GM10266 (cell line): ENCODE measurements around the gene ZNF835.
A peak's percentile ranks its signal among the peaks of the same experiment; 100 is the strongest.

Experiments
- DNase-seq: peaks from one replicate; pipeline ENCODE4 v3.0.0; 2012; ENCODE audit errors: extremely low spot score
- CTCF ChIP-seq: IDR thresholded peaks from 2 replicates; pipeline ENCODE4 v1.5.1; 2012; ENCODE audit warnings: mild to moderate bottlenecking, low read depth; ENCODE audit not compliant: control insufficient read depth, insufficient read depth; ENCODE audit errors: missing control alignments

ZNF835 gene

GRCh38 chr19:56642711-56643459, 28.7 kb downstream of the ZNF835 start, which contains the start of gene SMIM17:
Gene SMIM17, plus strand, starts transcription at chr19:56643159. Its CDS starts 2,509 bp downstream, at chr19:56645668.
- no peak for TF ChIP-seq CTCF
- no peak for DNase-seq

- no peak for TF ChIP-seq CTCF
- DNase-seq = no peak
These were observed 32.3 kb downstream of the ZNF835 start for GRCh38 chr19:56639217-56639616.

GRCh38 chr19:56637976-56638555, 33.5 kb downstream of the ZNF835 start:
- TF ChIP-seq CTCF = no peak
- peak; percentile 55 for DNase-seq

- TF ChIP-seq CTCF = no peak
- no peak for DNase-seq
These were observed 38.5 kb downstream of the ZNF835 start for GRCh38 chr19:56633021-56633420.

GRCh38 chr19:56625708-56626107, 45.8 kb downstream of the ZNF835 start:
- no peak for DNase-seq

GRCh38 chr19:56623006-56623405, 48.6 kb downstream of the ZNF835 start:
- TF ChIP-seq CTCF = no peak
- DNase-seq = no peak

More at GRCh38 chr19:56625708-56626107, 45.8 kb downstream of the ZNF835 start:
- no peak for TF ChIP-seq CTCF

- no peak for TF ChIP-seq CTCF
- no peak for DNase-seq
These were observed 49.2 kb downstream of the ZNF835 start for GRCh38 chr19:56622374-56622773.
